ENCODE data around the gene RPS29. TPM values are rescaled to one million over a fixed set of nuclear protein-coding genes. Genes with fewer than 3 reads are reported as not detected.

RPS29 gene
- total RNA-seq, 1 donor from 2014 or later, result 5,636 TPM

DNA sequence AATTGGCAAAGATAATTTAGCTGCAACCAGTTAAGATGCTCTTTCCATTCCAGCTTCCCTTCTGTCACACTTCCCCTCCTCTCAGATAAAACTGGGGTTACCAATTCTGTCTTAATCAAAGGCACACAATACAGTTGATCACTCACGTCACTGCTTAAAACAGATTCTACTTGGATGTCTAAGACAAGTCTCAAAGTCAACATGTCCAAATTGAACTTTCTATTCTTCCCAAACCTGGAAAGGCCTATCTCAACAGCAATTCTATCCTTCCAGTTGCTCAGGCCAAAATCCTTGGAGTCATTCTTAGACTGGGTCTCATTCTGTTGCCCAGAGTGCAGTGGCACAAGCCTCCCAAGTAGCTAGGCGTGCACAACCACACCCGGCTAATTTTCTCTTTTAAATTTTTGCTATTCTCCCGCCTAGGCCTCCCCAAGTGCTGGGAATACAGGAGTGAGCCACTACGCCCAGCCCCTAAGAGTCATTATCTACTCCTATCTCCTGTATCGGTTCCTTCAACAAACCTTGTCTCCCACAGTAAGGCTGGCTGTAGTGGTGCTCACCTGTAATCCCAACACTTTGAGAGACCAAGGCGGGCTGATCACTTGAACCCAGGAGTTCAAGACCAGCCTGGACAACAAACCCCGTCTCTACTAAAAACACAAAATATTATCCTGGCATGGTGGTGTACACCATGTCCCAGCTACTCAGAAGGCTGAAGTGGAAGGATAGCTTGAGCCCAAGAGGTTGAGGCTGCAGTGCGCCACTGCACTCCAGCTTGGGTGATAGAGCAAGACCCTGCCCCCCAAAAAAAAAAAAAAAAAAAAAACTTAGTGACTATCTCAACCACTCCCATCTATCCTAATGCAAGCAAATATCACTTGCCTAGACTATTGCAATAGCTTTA is 4.7 kb downstream of the RPS29 start:
- Mint-ChIP-seq H3K27me3 (ENCODE audit: insufficient read depth, low read depth) (peaks cover 14% of the 10 kb centered on the region), H3K4me1 (peaks cover 28% of the 10 kb centered on the region), H3K27ac (no peak overlapping the region), H3K4me3 (peak overlapping the region; percentile 31), H3K9me3 (peaks cover 4% of the 10 kb centered on the region), H3K36me3 (peaks cover 48% of the 10 kb centered on the region)
- peaks cover 15% of the 10 kb centered on the region for H3K36me3 ChIP-seq
- H3K27me3 ChIP-seq, result no peaks in the 10 kb centered on the region
- no peak overlapping the region for H3K9ac ChIP-seq
- H3K4me2 ChIP-seq, result no peak overlapping the region
- no peak for TF ChIP-seq EZH2 (IDR thresholded peaks at IDR 0.05)
- no peak for TF ChIP-seq EZH2phosphoT487 (IDR thresholded peaks at IDR 0.05)
- TF ChIP-seq CTCF (IDR thresholded peaks at IDR 0.05), result no peak
- H4K20me1 ChIP-seq (ENCODE audit: low read depth), result peaks cover 79% of the 10 kb centered on the region
- H3K4me3 ChIP-seq, result no peak overlapping the region
- H3F3A ChIP-seq (ENCODE audit: low read depth), result peaks cover 28% of the 10 kb centered on the region
- DNase-seq (ENCODE audit: low spot score), result no peak
- H3K27ac ChIP-seq, result no peak overlapping the region
- H3K4me1 ChIP-seq, result peaks cover 6% of the 10 kb centered on the region
- no peaks in the 10 kb centered on the region for H3K9me3 ChIP-seq (ENCODE audit: low read depth)
- H3K79me2 ChIP-seq (ENCODE audit: low read depth), result peaks cover 78% of the 10 kb centered on the region
- no peak overlapping the region for H2AFZ ChIP-seq (replicated peaks)

DNA sequence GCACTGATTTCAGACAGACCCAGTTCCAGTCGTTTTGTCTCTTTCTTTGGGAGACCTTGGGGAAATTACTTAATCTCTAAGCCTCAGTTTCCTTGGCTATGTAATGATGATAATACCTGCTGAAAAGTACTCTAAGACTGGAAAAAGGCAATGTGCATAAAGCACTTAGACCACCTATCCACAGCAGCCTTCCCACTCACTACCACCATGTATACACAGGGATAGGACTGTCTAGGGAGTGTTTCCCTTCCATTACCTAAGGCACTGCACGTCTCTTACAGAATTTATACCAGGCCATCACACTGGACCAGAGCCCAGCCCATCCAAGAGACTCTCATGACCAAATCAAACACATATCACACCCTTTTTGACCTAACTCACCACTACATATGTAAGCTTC is 6.3 kb downstream of the RPS29 start:
- Histone ChIP-seq H3K4me3 (no peak overlapping the region), H3K27me3 (no peaks in the 10 kb centered on the region), H3K4me1 (peaks cover 6% of the 10 kb centered on the region), H3K36me3 (peaks cover 15% of the 10 kb centered on the region), H2AFZ (replicated peaks) (no peak overlapping the region), H3K9me3 (ENCODE audit: low read depth) (no peaks in the 10 kb centered on the region), H3K79me2 (ENCODE audit: low read depth) (peaks cover 64% of the 10 kb centered on the region), H3K4me2 (no peak overlapping the region), H4K20me1 (ENCODE audit: low read depth) (peaks cover 68% of the 10 kb centered on the region), H3K27ac (no peak overlapping the region), H3F3A (ENCODE audit: low read depth) (peaks cover 28% of the 10 kb centered on the region), H3K9ac (no peak overlapping the region)
- DNase-seq (ENCODE audit: low spot score), result no peak
- TF ChIP-seq EZH2 (IDR thresholded peaks at IDR 0.05), result no peak
- TF ChIP-seq CTCF (IDR thresholded peaks at IDR 0.05), result no peak
- TF ChIP-seq EZH2phosphoT487 (IDR thresholded peaks at IDR 0.05), result no peak
- Mint-ChIP-seq H3K36me3 (peaks cover 46% of the 10 kb centered on the region), H3K9me3 (no peaks in the 10 kb centered on the region), H3K27ac (no peak overlapping the region), H3K4me1 (peaks cover 17% of the 10 kb centered on the region), H3K4me3 (no peak overlapping the region), H3K27me3 (ENCODE audit: insufficient read depth, low read depth) (no peaks in the 10 kb centered on the region)

DNA sequence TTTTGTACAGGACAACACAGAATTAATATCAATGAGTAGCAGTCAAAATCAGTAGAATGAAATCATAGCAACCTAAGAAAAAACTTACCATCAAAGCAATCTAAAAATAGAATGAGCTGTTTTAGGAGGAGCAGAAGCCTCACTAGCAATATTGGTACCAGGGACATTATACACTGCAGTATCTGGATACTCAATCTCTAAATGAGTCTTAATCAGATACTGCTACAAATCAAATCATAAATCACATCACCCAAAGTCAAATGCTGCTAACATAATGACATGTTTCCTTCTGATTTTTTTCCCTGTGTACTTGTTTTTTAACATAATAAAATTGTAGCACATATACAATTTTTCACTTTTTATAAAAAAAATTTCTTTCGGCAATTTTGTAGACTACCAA is 8.0 kb downstream of the RPS29 start:
- Mint-ChIP-seq H3K36me3 (peaks cover 48% of the 10 kb centered on the region), H3K4me3 (no peak overlapping the region), H3K27ac (no peak overlapping the region), H3K4me1 (peaks cover 3% of the 10 kb centered on the region), H3K9me3 (no peaks in the 10 kb centered on the region), H3K27me3 (ENCODE audit: insufficient read depth, low read depth) (no peaks in the 10 kb centered on the region)
- Histone ChIP-seq H3K9me3 (ENCODE audit: low read depth) (no peaks in the 10 kb centered on the region), H3K27ac (no peak overlapping the region), H3K4me1 (no peaks in the 10 kb centered on the region), H3K9ac (no peak overlapping the region), H3K4me2 (no peak overlapping the region), H3K36me3 (peaks cover 8% of the 10 kb centered on the region), H3K4me3 (no peak overlapping the region), H3F3A (ENCODE audit: low read depth) (peaks cover 16% of the 10 kb centered on the region), H2AFZ (replicated peaks) (no peak overlapping the region), H3K79me2 (ENCODE audit: low read depth) (peaks cover 47% of the 10 kb centered on the region), H3K27me3 (no peaks in the 10 kb centered on the region), H4K20me1 (ENCODE audit: low read depth) (peaks cover 51% of the 10 kb centered on the region)
- TF ChIP-seq EZH2phosphoT487 (IDR thresholded peaks at IDR 0.05) (no peak), EZH2 (IDR thresholded peaks at IDR 0.05) (no peak), CTCF (IDR thresholded peaks at IDR 0.05) (no peak)
- DNase-seq (ENCODE audit: low spot score), result no peak

All from neural progenitor cell (in vitro differentiated cells).